G401 (cell line): ENCODE results near the gene AK5. TPM values are rescaled to one million over a fixed set of nuclear protein-coding genes. Genes with fewer than 3 reads are reported as not detected.
"Not testable (repeated sequence)": the region's sequence is repeated elsewhere in the genome, so short reads cannot be mapped to it uniquely, and the experiment has no call there.

Experiments
- DNase-seq: peaks from one replicate; pipeline ENCODE4 v3.0.0-alpha.2; 2015; ENCODE audit warnings: low spot score
- in situ Hi-C: cut with HindIII; loops from 2 replicates; pipeline ENCODE4 v1.10.0; 2016; ENCODE audit warnings: low sequenced_read_pairs, mixed read lengths
- total RNA-seq: library from RNA; depleted of rRNA; stranded (reverse); fragments of >200 nt; shearing (Covaris generic); gene quantifications from 2 replicates; pipeline ENCODE4 v1.2.3, GENCODE V29; 2014

The AK5 gene
- total RNA-seq, 1 experiment from 2014 or later: not detected

GRCh38 chr1:77516106-77516505 lies 234.3 kb downstream of the AK5 start:
- in situ Hi-C loops: no loop called here
- no peak for DNase-seq

DNA sequence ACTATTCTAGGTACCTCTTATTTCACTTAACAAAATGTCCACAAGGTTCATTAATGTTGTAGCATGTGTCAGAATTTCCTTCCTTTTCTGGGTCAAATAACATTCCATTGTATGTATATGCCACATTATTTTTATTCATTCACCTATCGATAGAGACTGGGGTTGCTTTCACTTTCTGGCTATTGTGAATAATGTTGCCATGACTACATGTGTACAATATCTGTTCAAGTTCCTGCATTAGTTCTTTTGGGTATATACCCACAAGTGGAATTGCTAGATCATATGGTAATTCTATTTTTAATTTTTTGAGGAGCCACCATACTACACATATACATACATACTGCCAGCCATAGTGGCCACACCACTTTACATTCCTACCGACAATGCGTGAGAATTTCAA lies 242.2 kb downstream of the AK5 start:
- in situ Hi-C loops: no loop called here
- DNase-seq: no peak

DNA sequence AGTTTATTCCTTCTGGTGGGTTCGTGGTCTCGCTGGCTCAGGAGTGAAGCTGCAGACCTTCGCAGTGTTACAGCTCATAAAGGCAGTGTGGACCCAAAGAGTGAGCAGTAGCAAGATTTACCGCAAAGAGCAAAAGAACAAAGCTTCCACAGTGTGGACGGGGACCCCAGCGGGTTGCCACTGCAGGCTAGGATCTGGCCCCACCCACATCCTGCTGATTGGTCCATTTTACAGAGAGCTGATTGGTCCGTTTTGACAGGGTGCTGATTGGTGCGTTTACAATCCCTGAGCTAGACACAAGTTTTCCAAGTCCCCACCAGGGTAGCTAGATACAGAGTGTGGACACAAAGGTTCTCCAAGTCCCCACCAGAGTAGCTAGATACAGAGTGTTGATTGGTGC lies 249.3 kb downstream of the AK5 start:
- in situ Hi-C loops, DNase-seq: not testable (repeated sequence)

- DNase-seq, in situ Hi-C loops: not testable (repeated sequence)
Observed at GRCh38 chr1:77531596-77532280, 249.9 kb downstream of the AK5 start.

- in situ Hi-C loops: no loop called here
- DNase-seq: no peak
Observed at GRCh38 chr1:77532641-77533040, 250.8 kb downstream of the AK5 start.

DNA sequence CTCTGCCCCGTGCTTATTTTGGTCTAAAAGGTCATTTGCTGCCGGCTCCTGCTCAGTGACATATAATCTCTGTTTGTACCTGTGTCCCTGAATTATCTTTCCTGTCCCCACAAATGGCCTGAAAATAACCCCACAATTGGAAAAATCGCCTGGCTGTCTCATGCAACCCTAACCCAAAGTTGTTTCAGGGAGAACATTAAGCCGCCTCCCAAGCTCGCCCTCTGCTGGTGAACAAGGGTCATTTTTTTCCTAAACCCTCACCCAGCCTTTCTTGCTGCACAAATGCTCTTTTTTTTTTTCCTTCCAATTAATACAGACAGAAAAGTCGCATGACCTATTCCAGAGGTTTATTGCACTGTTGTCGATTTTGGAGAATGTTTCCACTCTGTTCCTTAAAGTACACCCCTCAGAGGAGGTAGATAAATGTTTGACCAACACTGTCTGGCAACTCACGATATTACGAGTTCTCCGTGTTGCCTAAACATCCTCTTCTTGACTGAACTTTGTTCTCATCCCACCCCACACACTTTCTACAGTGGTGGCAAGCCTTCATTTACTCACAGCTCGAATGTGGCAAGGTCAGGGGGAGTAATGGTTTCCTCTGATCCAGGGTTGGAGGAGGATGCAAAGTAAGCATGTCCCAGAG lies 252.0 kb downstream of the AK5 start:
- in situ Hi-C loops: no loop called here
- DNase-seq: peak; percentile 40

DNA sequence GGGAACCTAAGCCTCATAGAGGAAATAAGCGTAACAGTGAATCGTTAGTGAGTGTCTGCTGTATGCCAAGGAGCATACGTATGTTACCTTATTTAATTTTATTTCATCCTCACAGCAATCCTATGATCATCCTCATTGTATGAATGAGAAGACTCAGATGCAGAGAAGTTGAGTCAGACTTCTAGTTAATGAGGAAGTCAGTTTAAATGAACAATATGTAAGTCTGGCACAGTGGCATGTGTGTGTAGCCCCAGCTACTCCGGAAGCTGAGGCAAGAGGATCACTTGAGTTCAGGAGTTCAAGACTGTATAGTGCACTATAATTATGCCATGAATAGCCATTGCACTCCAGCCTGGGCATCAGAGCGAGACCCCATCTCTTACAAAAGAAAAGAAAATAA lies 252.6 kb downstream of the AK5 start:
- DNase-seq: no peak
- in situ Hi-C loops: no loop called here

GRCh38 chr1:77536813-77537212 lies 255.0 kb downstream of the AK5 start:
- no peak for DNase-seq
- in situ Hi-C loops: no loop called here

- in situ Hi-C loops: no loop called here
- DNase-seq: no peak
Observed at GRCh38 chr1:77538956-77539518, 257.2 kb downstream of the AK5 start.

GRCh38 chr1:77539519-77540142 lies 257.8 kb downstream of the AK5 start:
- in situ Hi-C loops: no loop called here
- DNase-seq: no peak

- in situ Hi-C loops: no loop called here
- no peak for DNase-seq
Observed at GRCh38 chr1:77540501-77541161, 258.8 kb downstream of the AK5 start.

DNA sequence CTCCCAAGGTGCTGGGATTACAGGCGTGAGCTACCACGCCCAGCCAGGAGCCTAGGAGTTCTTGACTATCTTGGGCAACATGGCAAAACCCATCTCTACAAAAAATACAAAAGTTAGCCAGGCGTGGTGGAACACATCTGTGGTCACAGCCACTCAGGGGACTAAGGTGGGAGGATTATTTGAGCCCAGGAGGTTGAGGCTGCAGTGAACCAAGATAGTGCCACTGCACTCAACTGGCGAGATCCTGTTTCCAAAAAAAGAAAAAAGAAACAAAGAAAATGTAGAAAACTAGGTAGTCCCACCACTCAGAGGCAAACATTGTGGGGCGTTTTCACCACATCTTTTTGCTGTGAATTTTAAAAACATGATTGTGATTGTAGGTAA lies 259.3 kb downstream of the AK5 start:
- in situ Hi-C loops: no loop called here
- DNase-seq: no peak

- DNase-seq: no peak
- in situ Hi-C loops: no loop called here
Observed at GRCh38 chr1:77542813-77543420, 261.1 kb downstream of the AK5 start.

DNA sequence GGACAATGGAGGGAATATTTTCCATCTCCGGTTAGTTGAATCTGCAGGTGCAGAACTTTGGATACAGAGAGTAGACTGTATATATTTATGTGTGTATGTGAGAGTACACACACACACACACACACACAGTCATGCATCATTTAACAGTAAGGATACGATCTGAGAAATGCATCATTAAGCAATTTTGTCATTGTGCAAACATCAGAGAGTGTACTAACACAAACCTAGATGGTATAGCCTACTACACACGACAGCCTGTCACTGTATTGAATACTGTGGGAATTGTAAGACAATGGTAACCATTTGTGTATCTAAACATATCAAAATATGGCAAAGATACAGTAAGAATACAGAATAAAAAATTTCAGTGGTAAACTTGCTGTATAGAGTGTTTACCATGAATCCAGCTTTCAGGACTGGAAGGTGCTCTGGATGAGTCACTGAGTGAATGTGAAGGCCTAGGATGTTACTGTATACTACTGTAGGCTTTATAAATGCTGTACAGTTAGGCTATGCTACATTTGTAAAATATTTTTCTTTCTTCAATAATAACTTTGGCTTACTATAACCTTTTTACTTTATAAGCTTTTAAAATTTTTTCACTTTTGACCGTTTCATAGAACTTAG lies 262.1 kb downstream of the AK5 start:
- in situ Hi-C loops: no loop called here
- DNase-seq: no peak

DNA sequence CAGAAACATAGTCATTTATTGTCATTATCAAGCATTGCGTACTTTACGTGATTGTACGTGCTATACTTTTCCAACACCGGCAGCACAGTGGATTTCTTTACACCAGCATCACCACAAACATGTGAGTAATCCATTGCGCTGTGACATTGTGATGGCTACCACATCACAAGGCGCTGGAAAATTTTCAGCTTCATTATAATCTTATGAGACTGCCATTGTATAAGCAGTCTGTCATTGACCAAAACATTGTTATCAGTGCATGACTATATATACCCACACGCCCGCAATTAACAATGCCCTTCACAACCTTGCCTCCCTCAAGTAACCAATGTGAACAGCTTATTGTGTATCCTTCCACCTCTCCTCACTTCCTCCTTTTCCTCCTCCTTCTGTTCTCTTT lies 263.0 kb downstream of the AK5 start:
- in situ Hi-C loops: no loop called here
- DNase-seq: no peak

- DNase-seq: no peak
- in situ Hi-C loops: no loop called here
Observed at GRCh38 chr1:77545970-77546369, 264.2 kb downstream of the AK5 start.

DNA sequence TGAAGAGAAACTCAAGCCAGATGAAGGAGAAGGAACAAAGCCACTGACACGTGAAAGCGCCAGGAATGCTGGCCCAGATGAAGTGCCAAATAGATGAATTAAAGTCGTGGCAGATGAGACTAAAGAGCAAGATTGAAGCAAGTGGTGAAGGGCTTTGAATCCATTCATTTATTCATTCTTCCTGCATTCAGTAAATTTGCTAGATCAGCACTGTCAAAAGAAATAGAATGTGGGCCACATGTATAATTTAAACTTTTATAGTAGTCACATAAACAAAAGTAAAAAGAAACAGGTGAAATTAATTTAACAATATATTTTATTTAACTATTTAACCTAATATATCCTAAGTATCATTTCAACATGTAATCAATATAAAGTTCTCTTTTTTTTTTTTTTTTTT lies 265.1 kb downstream of the AK5 start:
- in situ Hi-C loops: no loop called here

DNA sequence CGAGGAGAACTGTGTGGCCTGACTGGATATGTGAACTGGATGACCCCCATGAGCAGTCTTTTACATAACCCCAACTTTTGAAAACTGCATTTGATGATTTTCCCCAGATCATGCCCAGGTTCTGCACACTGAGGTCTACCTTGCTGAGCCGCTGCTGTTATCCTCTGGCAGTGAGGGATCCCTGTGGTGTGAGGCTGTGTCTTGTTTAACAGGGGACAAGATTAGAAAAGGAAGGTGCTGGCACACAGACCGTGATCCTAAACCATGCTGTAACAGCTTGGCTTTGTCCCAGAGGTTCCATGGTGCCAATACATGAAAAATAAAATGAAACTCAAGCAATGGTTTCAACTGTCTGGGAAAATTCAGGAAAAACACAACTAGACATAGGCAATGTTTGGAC lies 266.5 kb downstream of the AK5 start:
- in situ Hi-C loops: no loop called here
- no peak for DNase-seq

More for the DNA sequence above, 265.1 kb downstream of the AK5 start:
- no peak for DNase-seq

- DNase-seq: no peak
- in situ Hi-C loops: no loop called here
Observed at GRCh38 chr1:77550135-77550534, 268.3 kb downstream of the AK5 start.
